Measurements from ENCODE around the gene SCGB3A1.

SCGB3A1 gene

GRCh38 chr5:180628827-180629750, 37.8 kb upstream of the SCGB3A1 start:
- DNase-seq, result no peak
- Mint-ChIP-seq H3K4me3 (no peak overlapping the region), H3K9me3 (no peaks in the 10 kb centered on the region), H3K36me3 (no peaks in the 10 kb centered on the region), H3K27ac (no peak overlapping the region), H3K27me3 (peaks cover 3 to 5% of the 10 kb centered on the region in 2 donors), H3K4me1 (peaks cover 3 to 5% of the 10 kb centered on the region in 2 donors)
- no peak for ATAC-seq (replicated peaks)

GRCh38 chr5:180628211-180628610, 36.9 kb upstream of the SCGB3A1 start:
- DNase-seq (no peak), ATAC-seq (replicated peaks) (no peak)
- H3K36me3 Mint-ChIP-seq, result no peaks in the 10 kb centered on the region
- peaks cover 3 to 5% of the 10 kb centered on the region in 2 donors for H3K27me3 Mint-ChIP-seq
- peaks cover 5% of the 10 kb centered on the region in 2 donors for H3K4me1 Mint-ChIP-seq
- H3K27ac Mint-ChIP-seq, result no peak overlapping the region
- no peaks in the 10 kb centered on the region for H3K9me3 Mint-ChIP-seq
- no peak overlapping the region for H3K4me3 Mint-ChIP-seq

GRCh38 chr5:180627386-180628120, 36.3 kb upstream of the SCGB3A1 start:
- Mint-ChIP-seq H3K9me3 (no peaks in the 10 kb centered on the region), H3K27me3 (peaks cover 0 to 5% of the 10 kb centered on the region in 2 donors), H3K4me3 (no peak overlapping the region), H3K27ac (no peak overlapping the region), H3K4me1 (peaks cover 2 to 4% of the 10 kb centered on the region in 2 donors), H3K36me3 (no peaks in the 10 kb centered on the region)
- DNase-seq (no peak), ATAC-seq (replicated peaks) (no peak)

GRCh38 chr5:180626661-180627385, 35.5 kb upstream of the SCGB3A1 start:
- Mint-ChIP-seq H3K4me1 (peaks cover 0 to 2% of the 10 kb centered on the region in 2 donors), H3K4me3 (no peak overlapping the region), H3K27ac (no peak overlapping the region), H3K9me3 (no peaks in the 10 kb centered on the region), H3K36me3 (no peaks in the 10 kb centered on the region), H3K27me3 (peaks cover 0 to 5% of the 10 kb centered on the region in 2 donors)
- no peak for DNase-seq
- ATAC-seq (replicated peaks), result peak in 1 of 2 donors; percentile 16

GRCh38 chr5:180625791-180626660, 34.7 kb upstream of the SCGB3A1 start:
- no peak overlapping the region for H3K4me3 Mint-ChIP-seq
- ATAC-seq (replicated peaks) (no peak), DNase-seq (no peak)
- no peaks in the 10 kb centered on the region for H3K9me3 Mint-ChIP-seq
- H3K4me1 Mint-ChIP-seq, result peaks cover 0 to 2% of the 10 kb centered on the region in 2 donors
- H3K27me3 Mint-ChIP-seq, result peaks cover 0 to 5% of the 10 kb centered on the region in 2 donors
- no peaks in the 10 kb centered on the region for H3K36me3 Mint-ChIP-seq
- H3K27ac Mint-ChIP-seq, result no peak overlapping the region

- Mint-ChIP-seq H3K36me3 (no peaks in the 10 kb centered on the region), H3K4me1 (peaks cover 0 to 2% of the 10 kb centered on the region in 2 donors), H3K9me3 (no peaks in the 10 kb centered on the region), H3K27me3 (peaks cover 4 to 11% of the 10 kb centered on the region in 2 donors), H3K27ac (no peak overlapping the region), H3K4me3 (no peak overlapping the region)
- DNase-seq (no peak), ATAC-seq (replicated peaks) (no peak)
These were observed 34.0 kb upstream of the SCGB3A1 start for GRCh38 chr5:180625125-180625790.

- Mint-ChIP-seq H3K9me3 (no peaks in the 10 kb centered on the region), H3K27me3 (peaks cover 4 to 18% of the 10 kb centered on the region in 2 donors), H3K4me3 (no peak overlapping the region), H3K36me3 (no peaks in the 10 kb centered on the region), H3K27ac (no peak overlapping the region), H3K4me1 (peaks cover 0 to 3% of the 10 kb centered on the region in 2 donors)
- ATAC-seq (replicated peaks) (no peak), DNase-seq (no peak)
These were observed 33.3 kb upstream of the SCGB3A1 start for GRCh38 chr5:180624587-180624986.

GRCh38 chr5:180623844-180624243, 32.5 kb upstream of the SCGB3A1 start:
- no peaks in the 10 kb centered on the region for H3K9me3 Mint-ChIP-seq
- no peak for DNase-seq
- no peak overlapping the region for H3K4me3 Mint-ChIP-seq
- H3K4me1 Mint-ChIP-seq, result peaks cover 0 to 4% of the 10 kb centered on the region in 2 donors
- no peaks in the 10 kb centered on the region for H3K36me3 Mint-ChIP-seq
- no peak for ATAC-seq (replicated peaks)
- no peak overlapping the region for H3K27ac Mint-ChIP-seq
- peaks cover 4 to 21% of the 10 kb centered on the region in 2 donors for H3K27me3 Mint-ChIP-seq

- Mint-ChIP-seq H3K9me3 (no peaks in the 10 kb centered on the region), H3K27ac (no peak overlapping the region), H3K4me1 (peaks cover 0 to 4% of the 10 kb centered on the region in 2 donors), H3K27me3 (peaks cover 5 to 24% of the 10 kb centered on the region in 2 donors), H3K4me3 (no peak overlapping the region), H3K36me3 (no peaks in the 10 kb centered on the region)
- no peak for ATAC-seq (replicated peaks)
- no peak for DNase-seq
These were observed 32.1 kb upstream of the SCGB3A1 start for GRCh38 chr5:180623411-180623834.

GRCh38 chr5:180622910-180623309, 31.6 kb upstream of the SCGB3A1 start:
- H3K27ac Mint-ChIP-seq, result no peak overlapping the region
- H3K27me3 Mint-ChIP-seq, result peaks cover 7 to 28% of the 10 kb centered on the region in 2 donors
- H3K4me3 Mint-ChIP-seq, result no peak overlapping the region
- no peaks in the 10 kb centered on the region for H3K9me3 Mint-ChIP-seq
- H3K36me3 Mint-ChIP-seq, result no peaks in the 10 kb centered on the region
- H3K4me1 Mint-ChIP-seq, result peaks cover 0 to 4% of the 10 kb centered on the region in 2 donors
- DNase-seq (no peak), ATAC-seq (replicated peaks) (no peak)

- H3K4me3 Mint-ChIP-seq, result no peak overlapping the region
- no peak overlapping the region for H3K27ac Mint-ChIP-seq
- peaks cover 0 to 4% of the 10 kb centered on the region in 2 donors for H3K4me1 Mint-ChIP-seq
- no peaks in the 10 kb centered on the region for H3K9me3 Mint-ChIP-seq
- DNase-seq (no peak), ATAC-seq (replicated peaks) (no peak)
- H3K27me3 Mint-ChIP-seq, result peaks cover 7 to 32% of the 10 kb centered on the region in 2 donors
- H3K36me3 Mint-ChIP-seq, result no peaks in the 10 kb centered on the region
These were observed 30.0 kb upstream of the SCGB3A1 start for GRCh38 chr5:180621311-180621710.

- Mint-ChIP-seq H3K4me1 (peaks cover 0 to 4% of the 10 kb centered on the region in 2 donors), H3K9me3 (no peaks in the 10 kb centered on the region), H3K36me3 (no peaks in the 10 kb centered on the region), H3K27me3 (peaks cover 7 to 29% of the 10 kb centered on the region in 2 donors), H3K4me3 (no peak overlapping the region), H3K27ac (no peak overlapping the region)
- DNase-seq (no peak), ATAC-seq (replicated peaks) (no peak)
These were observed 28.7 kb upstream of the SCGB3A1 start for GRCh38 chr5:180620014-180620413.

- ATAC-seq (replicated peaks), result no peak
- peaks cover 0 to 4% of the 10 kb centered on the region in 2 donors for H3K4me1 Mint-ChIP-seq
- H3K27me3 Mint-ChIP-seq, result peaks cover 7 to 29% of the 10 kb centered on the region in 2 donors
- no peak overlapping the region for H3K27ac Mint-ChIP-seq
- no peaks in the 10 kb centered on the region for H3K36me3 Mint-ChIP-seq
- DNase-seq, result no peak
- H3K4me3 Mint-ChIP-seq, result peak overlapping the region in 1 of 2 donors; percentile 64
- no peaks in the 10 kb centered on the region for H3K9me3 Mint-ChIP-seq
These were observed 28.2 kb upstream of the SCGB3A1 start for GRCh38 chr5:180619563-180619915.
